Tibial nerve (tissue), 4 donors: ENCODE measurements around the gene ERFE. TPM values are rescaled to one million over a fixed set of nuclear protein-coding genes. Genes with fewer than 3 reads are reported as not detected.

Experiments used
- DNase-seq, 2 donors: peaks; one replicate each; pipeline ENCODE4 v3.0.0-alpha.2; 2019; ENCODE audit warnings: low spot score in 2 of 2
- H3K27ac ChIP-seq, 4 donors: fragments of 200-600 bp; sonication (generic) in 3 of 4; one replicate each; pipeline ENCODE4 v1.5.1; 2017 to 2019; ENCODE audit warnings: mild to moderate bottlenecking in 1 of 4
- H3K27me3 ChIP-seq, 2 donors: fragments of 200-600 bp; sonication (generic) in 1 of 2; one replicate each; pipeline versions ENCODE4 v1.5.1 to v1.6.0; 2017 to 2019
- H3K36me3 ChIP-seq, 3 donors: fragments of 200-600 bp; sonication (generic); one replicate each; pipeline ENCODE4 v1.5.1; 2018 to 2019
- H3K4me1 ChIP-seq, 4 donors: fragments of 200-600 bp; sonication (generic) in 3 of 4; one replicate each; pipeline ENCODE4 v1.5.1; 2017 to 2019
- H3K4me3 ChIP-seq, 4 donors: fragments of 200-600 bp; sonication (generic) in 3 of 4; one replicate each; pipeline ENCODE4 v1.5.1; 2017 to 2019; ENCODE audit warnings: mild to moderate bottlenecking in 1 of 4, moderate library complexity in 1 of 4
- H3K9me3 ChIP-seq, 4 donors: fragments of 200-600 bp; sonication (generic) in 3 of 4; one replicate each; pipeline ENCODE4 v1.5.1; 2017 to 2019
- EP300 ChIP-seq, 2 donors: sonication (generic); formaldehyde crosslinking; IDR thresholded peaks; one replicate each; pipeline ENCODE4 v1.6.1; 2017; ENCODE audit warnings: antibody characterized with exemption in 2 of 2, mild to moderate bottlenecking in 1 of 2
- POLR2A ChIP-seq, 2 donors: fragments of 450-650 bp; IDR thresholded peaks; one replicate each; pipeline ENCODE4 v1.6.1; 2017; ENCODE audit warnings: antibody characterized with exemption in 2 of 2, mild to moderate bottlenecking in 2 of 2, moderate library complexity in 2 of 2
- WGBS, 2 donors: methylation state at CpG; one replicate each; pipeline ENCODE4 v1.1.5; 2018; 5-methylcytosine and 5-hydroxymethylcytosine counted together
- total RNA-seq, 4 donors: library from RNA; depleted of rRNA; stranded (reverse); fragments of >200 nt; gene quantifications; one replicate each; pipeline ENCODE4 v1.1.0, GENCODE V29; 2016
- TF ChIP-seq, protein P1 (sequence below), 5 experiments: fragments of 200-600 bp in 3 of 5; fragments of 450-650 bp in 2 of 5; sonication (generic) in 3 of 5; IDR thresholded peaks; one replicate each; pipeline ENCODE4 v1.5.1; 2016 to 2019; ENCODE audit warnings: antibody characterized with exemption in 5 of 5, mild to moderate bottlenecking in 3 of 5, moderate library complexity in 2 of 5

ERFE gene
- total RNA-seq, 4 donors from 2014 or later = not detected

DNA sequence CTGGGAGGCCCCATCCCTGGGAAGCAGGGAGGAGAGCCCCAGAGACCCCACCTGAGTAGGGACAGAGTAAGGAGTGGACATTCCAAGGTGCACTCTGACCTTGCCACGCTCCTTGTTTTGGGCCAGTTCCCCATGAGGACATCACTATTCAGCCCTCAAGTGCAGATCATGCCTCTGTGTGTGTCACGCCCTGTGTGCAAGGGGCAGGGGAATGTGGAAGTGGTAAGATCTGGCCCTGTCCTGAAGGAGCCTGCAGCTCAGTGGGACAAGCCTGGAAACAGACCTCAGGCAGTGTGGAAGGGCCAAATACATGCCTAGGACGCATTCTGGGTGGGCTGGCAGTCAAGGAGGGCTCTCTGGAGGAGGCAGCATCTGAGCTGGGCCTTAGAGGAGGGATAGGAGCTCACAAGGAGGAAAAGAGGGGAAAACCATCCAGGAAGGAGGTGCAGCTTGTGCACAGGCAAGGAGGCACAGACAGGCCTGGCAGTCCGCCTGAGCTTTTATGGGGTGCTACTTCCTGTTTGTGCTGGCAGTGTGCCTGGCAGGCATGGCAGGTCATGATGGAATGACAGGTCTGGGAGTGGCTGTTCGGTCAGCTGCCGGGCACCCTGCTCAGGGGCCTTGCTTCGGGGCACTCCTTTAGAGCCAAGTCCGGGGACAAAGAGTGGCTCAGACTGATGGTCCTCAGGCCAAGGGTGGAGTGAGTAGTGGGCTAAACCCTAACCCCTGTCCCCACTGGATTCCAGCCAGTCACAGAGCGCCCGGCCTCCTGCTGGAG lies 17.0 kb upstream of the ERFE start:
- TF ChIP-seq, protein P1, sequence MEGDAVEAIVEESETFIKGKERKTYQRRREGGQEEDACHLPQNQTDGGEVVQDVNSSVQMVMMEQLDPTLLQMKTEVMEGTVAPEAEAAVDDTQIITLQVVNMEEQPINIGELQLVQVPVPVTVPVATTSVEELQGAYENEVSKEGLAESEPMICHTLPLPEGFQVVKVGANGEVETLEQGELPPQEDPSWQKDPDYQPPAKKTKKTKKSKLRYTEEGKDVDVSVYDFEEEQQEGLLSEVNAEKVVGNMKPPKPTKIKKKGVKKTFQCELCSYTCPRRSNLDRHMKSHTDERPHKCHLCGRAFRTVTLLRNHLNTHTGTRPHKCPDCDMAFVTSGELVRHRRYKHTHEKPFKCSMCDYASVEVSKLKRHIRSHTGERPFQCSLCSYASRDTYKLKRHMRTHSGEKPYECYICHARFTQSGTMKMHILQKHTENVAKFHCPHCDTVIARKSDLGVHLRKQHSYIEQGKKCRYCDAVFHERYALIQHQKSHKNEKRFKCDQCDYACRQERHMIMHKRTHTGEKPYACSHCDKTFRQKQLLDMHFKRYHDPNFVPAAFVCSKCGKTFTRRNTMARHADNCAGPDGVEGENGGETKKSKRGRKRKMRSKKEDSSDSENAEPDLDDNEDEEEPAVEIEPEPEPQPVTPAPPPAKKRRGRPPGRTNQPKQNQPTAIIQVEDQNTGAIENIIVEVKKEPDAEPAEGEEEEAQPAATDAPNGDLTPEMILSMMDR (IDR thresholded peaks at IDR 0.05) = no peak
- TF ChIP-seq POLR2A (IDR thresholded peaks at IDR 0.05) (no peak), EP300 (IDR thresholded peaks at IDR 0.05) (no peak)
- peaks cover 0 to 9% of the 10 kb centered on the region in 2 donors for H3K27me3 ChIP-seq
- no peaks in the 10 kb centered on the region for H3K36me3 ChIP-seq
- H3K4me1 ChIP-seq = peaks cover 0 to 20% (median 5%) of the 10 kb centered on the region in 4 donors
- H3K27ac ChIP-seq = no peak overlapping the region
- no peak overlapping the region for H3K4me3 ChIP-seq
- no peaks in the 10 kb centered on the region for H3K9me3 ChIP-seq
- WGBS, 2 donors = 55 to 69% methylated on average over 10 of the region's 10 CpGs
- DNase-seq = no peak

DNA sequence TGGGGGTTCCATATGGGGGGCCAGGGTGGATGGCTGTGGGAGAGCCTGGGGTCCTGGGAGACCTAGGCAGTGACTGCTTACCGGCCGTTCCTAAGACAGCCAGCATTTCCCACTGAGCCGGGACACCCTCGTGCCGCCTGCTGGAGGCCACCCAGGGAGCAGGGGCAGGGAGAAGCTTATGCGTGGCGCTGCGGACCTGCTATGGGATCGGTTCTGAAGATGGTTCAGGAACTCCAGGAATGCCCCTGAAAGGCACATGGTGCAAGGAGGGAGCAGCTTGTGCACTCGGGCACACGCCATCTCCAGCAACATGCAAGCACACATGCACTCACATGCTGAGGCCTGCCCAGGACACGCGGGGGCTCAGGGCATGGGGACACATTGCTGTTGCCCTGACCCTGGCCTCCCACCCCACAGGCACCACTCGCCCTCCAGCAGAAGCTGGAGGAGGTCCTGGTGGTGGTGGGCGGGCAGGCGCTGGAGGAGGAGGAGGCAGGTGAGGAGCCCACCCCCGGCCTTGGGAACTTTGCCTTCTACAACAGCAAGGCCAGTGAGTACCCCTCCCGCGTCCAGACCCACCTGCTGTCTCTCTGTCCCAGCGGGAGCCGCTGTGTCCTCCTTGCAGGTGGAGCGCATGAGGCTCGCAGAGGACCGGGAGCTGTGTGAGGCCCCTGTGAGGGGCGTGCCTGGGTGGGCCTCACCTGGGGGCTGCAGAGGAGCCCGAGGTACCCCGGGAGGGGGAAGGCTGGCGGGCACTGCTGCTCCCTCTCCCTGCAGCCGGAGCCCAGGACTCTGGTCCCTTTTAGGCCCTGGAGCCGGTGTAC lies 16.2 kb upstream of the ERFE start:
- TF ChIP-seq, protein P1 (IDR thresholded peaks at IDR 0.05) = no peak
- TF ChIP-seq EP300 (IDR thresholded peaks at IDR 0.05) (no peak), POLR2A (IDR thresholded peaks at IDR 0.05) (no peak)
- Histone ChIP-seq H3K9me3 (no peaks in the 10 kb centered on the region), H3K36me3 (no peaks in the 10 kb centered on the region), H3K27me3 (peaks cover 0 to 9% of the 10 kb centered on the region in 2 donors), H3K4me1 (peaks cover 0 to 20% (median 5%) of the 10 kb centered on the region in 4 donors), H3K27ac (no peak overlapping the region), H3K4me3 (no peak overlapping the region)
- no peak for DNase-seq
- WGBS, 2 donors = 69 to 82% methylated on average over 19 to 23 of the region's 30 CpGs

DNA sequence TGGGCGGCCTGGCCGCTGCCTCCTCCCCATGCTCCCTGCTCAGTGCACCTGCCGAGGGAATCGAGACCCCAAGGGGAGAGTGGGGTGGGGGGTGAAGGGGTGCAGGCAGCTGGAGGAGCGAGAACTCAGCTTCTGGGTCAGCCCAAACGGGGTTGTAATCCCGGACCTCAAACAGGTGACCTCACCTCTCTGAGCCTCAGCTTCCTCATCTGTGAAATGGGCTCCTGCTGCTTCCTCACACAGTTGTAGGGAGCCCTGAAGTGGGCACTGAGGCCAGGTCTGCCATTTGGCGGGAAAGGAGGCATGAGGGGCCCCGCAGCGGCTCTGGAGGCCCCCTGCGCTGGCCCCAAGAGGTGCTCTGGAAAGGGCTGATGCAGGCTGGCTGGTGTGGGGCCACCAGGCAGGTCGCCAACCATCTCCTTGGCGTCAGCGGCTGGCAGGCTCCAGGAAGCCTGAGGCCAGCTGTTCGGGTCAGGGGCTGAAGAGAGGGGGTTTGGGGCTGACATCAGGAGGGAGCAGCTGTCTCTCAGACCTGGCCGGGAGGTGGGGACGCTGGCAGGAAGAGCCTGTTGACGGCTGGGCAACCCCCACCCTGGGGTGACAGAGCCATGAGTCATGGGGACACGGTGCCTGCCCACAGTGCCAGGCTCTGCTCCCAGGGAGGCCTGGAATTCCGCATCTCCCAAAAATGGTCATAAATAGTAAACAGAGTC lies 15.4 kb upstream of the ERFE start:
- Histone ChIP-seq H3K27ac (no peak overlapping the region), H3K27me3 (peaks cover 0 to 9% of the 10 kb centered on the region in 2 donors), H3K4me1 (peaks cover 0 to 14% (median 5%) of the 10 kb centered on the region in 4 donors), H3K9me3 (no peaks in the 10 kb centered on the region), H3K36me3 (no peaks in the 10 kb centered on the region), H3K4me3 (no peak overlapping the region)
- TF ChIP-seq POLR2A (IDR thresholded peaks at IDR 0.05) (no peak), EP300 (IDR thresholded peaks at IDR 0.05) (no peak)
- TF ChIP-seq, protein P1 (IDR thresholded peaks at IDR 0.05) = no peak
- 81 to 86% methylated on average over 15 to 18 of the region's 20 CpGs for WGBS, 2 donors
- DNase-seq = no peak

DNA sequence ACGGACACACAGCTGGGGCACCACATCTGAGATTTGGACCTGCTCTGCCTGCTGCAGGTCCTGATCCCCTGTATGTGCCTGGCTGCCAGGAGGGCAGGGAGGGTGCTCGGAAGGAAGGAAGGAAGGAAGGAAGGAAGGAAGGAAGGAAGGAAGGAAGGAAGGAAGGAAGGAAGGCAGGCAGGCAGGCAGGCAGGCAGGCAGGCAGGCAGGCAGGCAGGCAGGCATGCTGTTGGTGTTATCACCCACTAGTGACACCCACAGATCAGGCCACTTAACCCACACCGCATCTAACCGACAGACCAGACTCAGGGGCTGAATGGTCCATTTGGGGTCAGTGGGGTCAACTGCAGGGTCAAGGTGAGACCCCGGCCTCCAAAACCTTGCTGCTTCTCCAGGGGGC lies 14.5 kb upstream of the ERFE start:
- Histone ChIP-seq H3K4me1 (peaks cover 0 to 6% (median 1%) of the 10 kb centered on the region in 4 donors), H3K4me3 (no peak overlapping the region), H3K27ac (no peak overlapping the region), H3K36me3 (no peaks in the 10 kb centered on the region), H3K27me3 (peaks cover 0 to 2% of the 10 kb centered on the region in 2 donors), H3K9me3 (no peaks in the 10 kb centered on the region)
- no peak for DNase-seq
- 77 to 85% methylated on average over 4 to 5 of the region's 5 CpGs for WGBS, 2 donors
- TF ChIP-seq POLR2A (IDR thresholded peaks at IDR 0.05) = no peak
- TF ChIP-seq EP300 (IDR thresholded peaks at IDR 0.05) = no peak
- TF ChIP-seq, protein P1 (IDR thresholded peaks at IDR 0.05) = no peak
